Measurements from ENCODE around the gene XYLT1.

DNA sequence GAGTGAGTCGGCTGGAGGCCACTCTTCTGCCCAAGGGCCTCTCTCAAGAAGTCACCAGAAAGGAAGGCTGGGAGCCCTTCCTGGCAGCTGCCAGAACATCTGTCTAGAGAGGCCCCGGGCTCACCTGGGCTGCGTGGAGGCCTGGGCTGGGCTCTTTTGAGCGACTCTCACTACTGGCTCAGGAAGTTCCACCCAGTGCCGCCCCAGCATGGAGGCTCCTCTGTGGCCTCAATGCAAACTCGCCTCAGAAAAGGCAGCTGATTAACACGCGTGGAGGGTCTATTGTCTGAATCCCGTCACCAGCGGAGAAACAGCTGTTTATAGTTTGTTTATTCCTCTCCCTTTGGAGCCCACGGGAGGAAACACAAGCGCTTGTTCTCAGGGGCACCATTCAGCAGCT lies 25.3 kb downstream of the XYLT1 start:
- TF ChIP-seq, protein P1, sequence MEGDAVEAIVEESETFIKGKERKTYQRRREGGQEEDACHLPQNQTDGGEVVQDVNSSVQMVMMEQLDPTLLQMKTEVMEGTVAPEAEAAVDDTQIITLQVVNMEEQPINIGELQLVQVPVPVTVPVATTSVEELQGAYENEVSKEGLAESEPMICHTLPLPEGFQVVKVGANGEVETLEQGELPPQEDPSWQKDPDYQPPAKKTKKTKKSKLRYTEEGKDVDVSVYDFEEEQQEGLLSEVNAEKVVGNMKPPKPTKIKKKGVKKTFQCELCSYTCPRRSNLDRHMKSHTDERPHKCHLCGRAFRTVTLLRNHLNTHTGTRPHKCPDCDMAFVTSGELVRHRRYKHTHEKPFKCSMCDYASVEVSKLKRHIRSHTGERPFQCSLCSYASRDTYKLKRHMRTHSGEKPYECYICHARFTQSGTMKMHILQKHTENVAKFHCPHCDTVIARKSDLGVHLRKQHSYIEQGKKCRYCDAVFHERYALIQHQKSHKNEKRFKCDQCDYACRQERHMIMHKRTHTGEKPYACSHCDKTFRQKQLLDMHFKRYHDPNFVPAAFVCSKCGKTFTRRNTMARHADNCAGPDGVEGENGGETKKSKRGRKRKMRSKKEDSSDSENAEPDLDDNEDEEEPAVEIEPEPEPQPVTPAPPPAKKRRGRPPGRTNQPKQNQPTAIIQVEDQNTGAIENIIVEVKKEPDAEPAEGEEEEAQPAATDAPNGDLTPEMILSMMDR (IDR thresholded peaks at IDR 0.05), result no peak
- no peak for TF ChIP-seq POLR2A (IDR thresholded peaks at IDR 0.05)

All from thyroid gland (tissue), 4 donors.